ENCODE data around the gene AKT1. TPM values are rescaled to one million over a fixed set of nuclear protein-coding genes. Genes with fewer than 3 reads are reported as not detected.
"Not testable (repeated sequence)": the region's sequence is repeated elsewhere in the genome, so short reads cannot be mapped to it uniquely, and the experiment has no call there.

The AKT1 gene
- total RNA-seq, 1 experiment from 2014 or later: 176 TPM

- Histone ChIP-seq H3K4me1 (replicated peaks) (peaks cover 6% of the 10 kb centered on the region), H3K36me3 (no peaks in the 10 kb centered on the region), H3K27me3 (replicated peaks) (peaks cover 1% of the 10 kb centered on the region; the same call in 1 of the 2 replicates), H3K9me3 (replicated peaks) (no peaks in the 10 kb centered on the region), H3K27ac (no peak overlapping the region), H3K4me3 (no peak overlapping the region)
- no peak for DNase-seq (ENCODE audit: low read depth in 1 of 2, low spot score in 2 of 2)
These were observed 65.7 kb downstream of the AKT1 start for GRCh38 chr14:104729835-104730181.

- not testable (repeated sequence) for H3K27me3 ChIP-seq (replicated peaks); H3K9me3 ChIP-seq (replicated peaks); H3K4me3 ChIP-seq; DNase-seq (ENCODE audit: low read depth in 1 of 2, low spot score in 2 of 2); H3K27ac ChIP-seq; H3K36me3 ChIP-seq
- peaks cover 10% of the 10 kb centered on the region for H3K4me1 ChIP-seq (replicated peaks)
These were observed 66.2 kb downstream of the AKT1 start for GRCh38 chr14:104729176-104729834.

DNA sequence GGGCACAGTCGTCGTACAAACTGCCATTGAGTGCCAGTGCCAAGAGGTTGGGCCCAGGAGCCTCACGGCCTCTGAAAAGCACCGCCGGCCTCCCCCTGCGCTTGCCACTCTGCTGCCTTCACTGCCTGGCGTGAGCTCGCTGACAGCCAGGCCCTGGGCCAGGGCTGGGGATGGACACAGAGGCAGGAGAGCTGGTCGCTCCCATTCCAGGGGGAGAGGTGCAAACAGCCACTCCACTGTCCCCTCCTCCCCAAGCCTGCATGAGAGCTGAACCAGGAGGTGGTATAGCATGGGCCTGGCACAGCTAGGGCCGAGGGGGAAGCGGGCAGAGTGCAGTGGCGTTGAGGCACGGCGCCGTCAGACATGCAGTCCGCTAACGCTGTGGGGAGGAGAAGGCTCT lies 66.9 kb downstream of the AKT1 start:
- Histone ChIP-seq H3K36me3 (no peaks in the 10 kb centered on the region), H3K27me3 (replicated peaks) (peaks cover 5% of the 10 kb centered on the region; the same call in 1 of the 2 replicates), H3K27ac (no peak overlapping the region), H3K9me3 (replicated peaks) (no peaks in the 10 kb centered on the region), H3K4me1 (replicated peaks) (peaks cover 13% of the 10 kb centered on the region), H3K4me3 (no peak overlapping the region)
- DNase-seq (ENCODE audit: low read depth in 1 of 2, low spot score in 2 of 2): no peak

DNA sequence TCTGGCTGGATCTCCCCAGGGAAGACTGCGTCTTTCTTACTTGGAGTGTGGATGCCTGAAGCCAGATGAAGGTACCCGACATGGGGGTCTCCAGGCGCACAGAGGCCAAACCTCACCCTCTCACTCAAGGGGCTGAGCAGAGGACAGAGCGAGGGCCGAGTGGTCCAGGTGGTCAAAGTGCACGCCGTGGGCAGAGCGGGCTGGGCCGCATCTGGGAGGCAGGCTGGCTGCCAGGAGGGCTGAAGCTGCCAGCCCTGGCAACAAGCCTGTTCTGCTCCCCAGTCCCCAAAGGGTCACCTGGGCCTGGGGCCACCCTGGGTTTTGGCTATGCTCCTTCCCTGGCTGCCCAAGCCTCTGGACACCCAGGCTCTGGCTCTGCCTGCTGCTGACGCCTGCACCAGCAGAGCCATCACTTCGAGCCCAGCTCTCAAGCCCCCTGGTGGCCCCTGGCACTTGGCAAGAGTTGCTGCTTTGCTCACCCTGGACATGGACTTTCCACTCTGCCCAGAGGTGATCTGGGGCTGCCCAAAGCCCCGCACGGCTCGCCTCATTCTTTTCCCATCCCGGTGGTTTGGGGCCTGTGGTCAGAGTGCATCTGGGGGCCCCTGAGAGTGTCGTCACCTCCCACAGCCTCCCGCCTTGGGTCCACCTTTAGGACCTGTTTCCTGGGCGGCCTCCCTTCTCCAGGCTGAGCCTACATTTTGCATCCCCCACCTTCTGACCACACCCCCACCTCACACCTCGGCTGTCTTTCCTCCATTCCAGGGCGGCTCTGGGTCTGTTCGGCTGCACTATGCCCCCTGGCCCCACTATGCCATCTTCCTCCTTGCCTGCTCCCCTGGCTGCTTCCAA lies 68.7 kb downstream of the AKT1 start:
- no peak for DNase-seq (ENCODE audit: low read depth in 1 of 2, low spot score in 2 of 2)
- Histone ChIP-seq H3K9me3 (replicated peaks) (no peaks in the 10 kb centered on the region), H3K27ac (no peak overlapping the region), H3K4me1 (replicated peaks) (peaks cover 17% of the 10 kb centered on the region), H3K36me3 (peaks cover 1% of the 10 kb centered on the region), H3K27me3 (replicated peaks) (peaks cover 5% of the 10 kb centered on the region; the same call in 1 of the 2 replicates), H3K4me3 (no peak overlapping the region)

GRCh38 chr14:104725772-104726548 lies 69.6 kb downstream of the AKT1 start:
- no peaks in the 10 kb centered on the region for H3K9me3 ChIP-seq (replicated peaks)
- H3K36me3 ChIP-seq: peaks cover 6% of the 10 kb centered on the region
- no peak for DNase-seq (ENCODE audit: low read depth in 1 of 2, low spot score in 2 of 2)
- H3K4me1 ChIP-seq (replicated peaks): peaks cover 17% of the 10 kb centered on the region
- peaks cover 5% of the 10 kb centered on the region; the same call in 1 of the 2 replicates for H3K27me3 ChIP-seq (replicated peaks)
- H3K4me3 ChIP-seq: no peak overlapping the region
- H3K27ac ChIP-seq: no peak overlapping the region

GRCh38 chr14:104724981-104725771 lies 70.4 kb downstream of the AKT1 start:
- no peak overlapping the region for H3K4me3 ChIP-seq
- no peak for DNase-seq (ENCODE audit: low read depth in 1 of 2, low spot score in 2 of 2)
- H3K27ac ChIP-seq: no peak overlapping the region

DNA sequence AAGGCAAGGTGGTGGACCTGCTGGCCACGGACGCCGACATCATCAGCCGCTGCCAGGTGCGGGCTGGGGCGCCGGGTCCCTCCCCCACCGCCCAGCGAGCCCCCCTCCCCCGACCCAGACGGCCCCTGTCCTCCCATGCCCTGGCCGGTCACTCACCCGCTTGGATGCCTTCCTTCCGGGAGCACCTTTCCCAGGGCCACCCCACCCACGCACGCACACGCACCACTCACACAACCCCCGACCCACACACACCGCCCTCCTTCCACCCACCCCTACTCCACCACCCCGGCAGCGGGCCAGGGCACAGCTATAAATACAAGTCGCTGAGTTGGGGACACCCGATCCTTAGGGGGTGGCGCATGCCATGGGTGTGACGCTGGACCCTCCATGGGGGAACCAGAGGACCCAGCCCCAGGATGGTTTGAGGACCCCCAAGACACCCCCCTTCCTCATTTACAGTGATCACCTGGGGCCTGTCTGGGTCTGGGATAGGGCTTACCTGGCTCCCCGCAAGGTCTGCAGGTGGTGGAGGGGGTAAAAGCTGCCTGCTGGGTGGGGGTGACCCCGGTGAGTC lies 71.1 kb downstream of the AKT1 start:
- Histone ChIP-seq H3K4me3 (peak overlapping the region; percentile 41), H3K9me3 (replicated peaks) (no peaks in the 10 kb centered on the region), H3K27me3 (replicated peaks) (peaks cover 5% of the 10 kb centered on the region; the same call in 1 of the 2 replicates), H3K4me1 (replicated peaks) (peaks cover 17% of the 10 kb centered on the region), H3K36me3 (peaks cover 6% of the 10 kb centered on the region), H3K27ac (no peak overlapping the region)
- DNase-seq (ENCODE audit: low read depth in 1 of 2, low spot score in 2 of 2): no peak

More at GRCh38 chr14:104724981-104725771, 70.4 kb downstream of the AKT1 start:
- Histone ChIP-seq H3K4me1 (replicated peaks) (peaks cover 17% of the 10 kb centered on the region), H3K27me3 (replicated peaks) (peaks cover 5% of the 10 kb centered on the region; the same call in 1 of the 2 replicates), H3K9me3 (replicated peaks) (no peaks in the 10 kb centered on the region), H3K36me3 (peaks cover 6% of the 10 kb centered on the region)

DNA sequence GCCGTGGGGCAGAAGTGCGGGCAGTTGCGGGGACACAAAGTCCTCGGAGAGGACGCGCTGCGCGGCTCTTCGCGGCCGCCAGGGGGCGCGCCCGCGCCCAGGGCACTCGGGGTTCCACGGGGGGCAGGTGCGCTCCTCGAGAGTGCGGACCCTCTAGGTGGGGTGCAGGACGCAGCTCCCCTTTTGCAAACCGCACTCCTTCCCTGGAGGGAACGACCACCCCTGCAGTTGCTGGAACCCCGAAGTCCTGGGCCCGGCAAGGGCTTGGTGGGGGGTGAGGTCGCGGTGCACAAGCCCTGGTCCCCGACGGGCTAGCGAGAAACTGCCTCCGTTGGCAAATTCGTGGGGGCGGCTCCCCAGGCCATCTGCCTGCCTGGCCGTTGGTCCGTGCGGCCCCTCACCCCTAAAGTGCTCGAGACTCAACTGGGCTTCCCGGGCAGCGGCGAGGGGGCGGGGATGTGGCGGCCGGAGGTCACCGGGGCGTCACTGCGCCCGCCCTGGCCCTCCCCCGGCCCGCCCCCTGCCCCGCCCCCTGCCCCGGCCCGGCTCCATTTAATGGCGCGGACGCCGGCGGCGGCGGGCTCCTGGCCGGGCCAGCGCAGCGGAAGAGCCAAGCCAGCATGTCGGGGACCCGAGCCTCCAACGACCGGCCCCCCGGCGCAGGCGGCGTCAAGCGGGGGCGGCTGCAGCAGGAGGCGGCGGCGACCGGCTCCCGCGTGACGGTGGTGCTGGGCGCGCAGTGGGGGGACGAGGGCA lies 71.7 kb downstream of the AKT1 start, which contains the start of gene ADSS1:
Gene ADSS1 (plus strand): TSS at position 579 of the 756 bp plus-strand sequence. CDS start 42 bp downstream, at position 621.
- DNase-seq (ENCODE audit: low read depth in 1 of 2, low spot score in 2 of 2): peak in 1 of 2 experiments; percentile 68
- no peak within 1 kb of the TSS for H3K27ac ChIP-seq

GRCh38 chr14:104722938-104723650 lies 72.5 kb downstream of the AKT1 start:
- peaks cover 17% of the 10 kb centered on the region for H3K4me1 ChIP-seq (replicated peaks)

More for the DNA sequence above, 71.7 kb downstream of the AKT1 start, which contains the start of gene ADSS1:
- Histone ChIP-seq H3K27me3 (replicated peaks) (peaks cover 5% of the 10 kb centered on the region; the same call in 1 of the 2 replicates), H3K4me3 (peak within 1 kb of the TSS; percentile 41), H3K36me3 (peaks cover 11% of the 10 kb centered on the region), H3K4me1 (replicated peaks) (peaks cover 17% of the 10 kb centered on the region), H3K9me3 (replicated peaks) (no peaks in the 10 kb centered on the region)

DNA sequence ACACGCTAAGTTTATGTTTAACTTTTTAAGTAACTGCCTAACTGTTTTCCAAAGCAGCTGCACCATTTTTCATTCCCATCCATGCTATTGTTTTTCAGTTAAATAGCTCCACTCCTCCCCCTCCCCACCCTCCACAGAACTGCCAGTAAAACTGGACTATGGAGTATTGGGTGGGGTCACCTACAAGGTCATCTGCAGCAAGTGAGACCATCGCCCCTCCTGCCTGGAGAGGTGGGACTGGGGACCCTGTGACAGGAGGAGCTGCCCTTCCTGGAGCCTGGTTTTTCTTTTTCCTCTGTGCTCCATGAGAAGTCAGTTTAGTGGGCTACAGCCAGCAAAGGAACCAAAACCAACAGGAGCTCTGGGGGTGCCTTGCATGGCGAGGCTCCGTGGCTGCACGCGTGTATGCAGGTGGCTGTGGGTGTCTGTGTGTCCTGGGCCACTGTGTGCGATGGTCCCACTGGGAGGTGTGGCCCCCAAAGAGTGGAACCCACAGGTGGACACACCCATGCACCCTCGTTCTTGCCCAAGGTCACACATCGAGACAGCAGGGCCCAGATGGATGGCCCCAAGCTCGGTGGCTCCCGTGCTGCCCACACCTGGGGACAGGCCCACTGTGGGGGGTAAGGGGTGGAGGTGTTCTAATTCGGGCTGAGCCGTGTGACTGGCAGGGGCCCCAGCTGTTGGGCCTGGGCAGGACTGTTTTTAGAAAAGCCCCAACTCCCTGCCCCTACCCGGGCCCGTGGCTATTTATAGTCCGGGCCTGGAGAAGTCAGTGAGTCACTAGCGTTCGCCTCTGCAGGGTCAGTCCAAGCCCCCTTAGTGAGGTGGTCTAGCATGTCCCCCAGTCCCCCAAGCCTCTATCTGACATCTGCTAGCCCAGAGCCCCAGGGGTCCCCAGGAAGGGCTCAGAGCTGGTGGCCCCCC lies 73.8 kb downstream of the AKT1 start:
- no peaks in the 10 kb centered on the region for H3K9me3 ChIP-seq (replicated peaks)
- H3K36me3 ChIP-seq: peaks cover 17% of the 10 kb centered on the region
- peaks cover 17% of the 10 kb centered on the region for H3K4me1 ChIP-seq (replicated peaks)
- H3K4me3 ChIP-seq: no peak overlapping the region
- H3K27me3 ChIP-seq (replicated peaks): peaks cover 5% of the 10 kb centered on the region; the same call in 1 of the 2 replicates
- no peak overlapping the region for H3K27ac ChIP-seq
- DNase-seq (ENCODE audit: low read depth in 1 of 2, low spot score in 2 of 2): no peak

More at GRCh38 chr14:104722938-104723650, 72.5 kb downstream of the AKT1 start:
- H3K4me3 ChIP-seq: peak overlapping the region; percentile 41; the same call in 1 of the 2 replicates
- DNase-seq (ENCODE audit: low read depth in 1 of 2, low spot score in 2 of 2): no peak
- H3K27me3 ChIP-seq (replicated peaks): peaks cover 5% of the 10 kb centered on the region; the same call in 1 of the 2 replicates
- H3K27ac ChIP-seq: no peak overlapping the region
- no peaks in the 10 kb centered on the region for H3K9me3 ChIP-seq (replicated peaks)
- peaks cover 13% of the 10 kb centered on the region for H3K36me3 ChIP-seq
